ENCODE measurements around the gene RPS6KA5.
"Not testable (repeated sequence)": the region's sequence is repeated elsewhere in the genome, so short reads cannot be mapped to it uniquely, and the experiment has no call there.

The RPS6KA5 gene

GRCh38 chr14:91032248-91032647 lies 28.2 kb downstream of the RPS6KA5 start:
- intact Hi-C loops (cut with DNase I; ENCODE audit: low total_unique reads) = no loop called here
- no peak overlapping the region for H3K27ac ChIP-seq

DNA sequence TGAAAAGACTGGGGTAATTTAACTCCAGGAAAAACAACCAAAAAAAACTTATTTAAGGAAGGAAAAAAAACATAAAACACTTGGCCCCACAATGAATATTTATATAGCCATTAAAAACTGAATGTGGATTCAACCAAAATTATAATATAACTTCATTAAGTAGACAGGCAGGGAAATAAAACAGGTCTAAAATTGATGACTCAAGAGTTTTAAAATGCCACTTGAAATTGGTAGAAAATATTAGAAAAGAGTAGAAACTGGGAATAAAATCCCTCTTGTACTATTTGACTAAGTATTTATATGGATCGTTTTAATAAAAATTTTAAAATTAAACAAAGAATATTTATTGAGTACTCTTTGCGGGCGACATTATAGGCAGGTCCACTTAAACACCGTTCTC lies 28.8 kb downstream of the RPS6KA5 start:
- intact Hi-C loops (cut with DNase I; ENCODE audit: low total_unique reads) = no loop called here
- Histone ChIP-seq H3K27ac (no peak overlapping the region), H3K9me3 (no peaks in the 10 kb centered on the region)

More at GRCh38 chr14:91032248-91032647, 28.2 kb downstream of the RPS6KA5 start:
- Histone ChIP-seq H3K4me3 (no peak overlapping the region), H3K4me1 (no peaks in the 10 kb centered on the region), H3K27me3 (no peaks in the 10 kb centered on the region), H3K36me3 (no peaks in the 10 kb centered on the region), H3K9me3 (no peaks in the 10 kb centered on the region)
- no peak for DNase-seq
- TF ChIP-seq, protein P1, sequence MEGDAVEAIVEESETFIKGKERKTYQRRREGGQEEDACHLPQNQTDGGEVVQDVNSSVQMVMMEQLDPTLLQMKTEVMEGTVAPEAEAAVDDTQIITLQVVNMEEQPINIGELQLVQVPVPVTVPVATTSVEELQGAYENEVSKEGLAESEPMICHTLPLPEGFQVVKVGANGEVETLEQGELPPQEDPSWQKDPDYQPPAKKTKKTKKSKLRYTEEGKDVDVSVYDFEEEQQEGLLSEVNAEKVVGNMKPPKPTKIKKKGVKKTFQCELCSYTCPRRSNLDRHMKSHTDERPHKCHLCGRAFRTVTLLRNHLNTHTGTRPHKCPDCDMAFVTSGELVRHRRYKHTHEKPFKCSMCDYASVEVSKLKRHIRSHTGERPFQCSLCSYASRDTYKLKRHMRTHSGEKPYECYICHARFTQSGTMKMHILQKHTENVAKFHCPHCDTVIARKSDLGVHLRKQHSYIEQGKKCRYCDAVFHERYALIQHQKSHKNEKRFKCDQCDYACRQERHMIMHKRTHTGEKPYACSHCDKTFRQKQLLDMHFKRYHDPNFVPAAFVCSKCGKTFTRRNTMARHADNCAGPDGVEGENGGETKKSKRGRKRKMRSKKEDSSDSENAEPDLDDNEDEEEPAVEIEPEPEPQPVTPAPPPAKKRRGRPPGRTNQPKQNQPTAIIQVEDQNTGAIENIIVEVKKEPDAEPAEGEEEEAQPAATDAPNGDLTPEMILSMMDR (IDR thresholded peaks at IDR 0.05) = no peak

DNA sequence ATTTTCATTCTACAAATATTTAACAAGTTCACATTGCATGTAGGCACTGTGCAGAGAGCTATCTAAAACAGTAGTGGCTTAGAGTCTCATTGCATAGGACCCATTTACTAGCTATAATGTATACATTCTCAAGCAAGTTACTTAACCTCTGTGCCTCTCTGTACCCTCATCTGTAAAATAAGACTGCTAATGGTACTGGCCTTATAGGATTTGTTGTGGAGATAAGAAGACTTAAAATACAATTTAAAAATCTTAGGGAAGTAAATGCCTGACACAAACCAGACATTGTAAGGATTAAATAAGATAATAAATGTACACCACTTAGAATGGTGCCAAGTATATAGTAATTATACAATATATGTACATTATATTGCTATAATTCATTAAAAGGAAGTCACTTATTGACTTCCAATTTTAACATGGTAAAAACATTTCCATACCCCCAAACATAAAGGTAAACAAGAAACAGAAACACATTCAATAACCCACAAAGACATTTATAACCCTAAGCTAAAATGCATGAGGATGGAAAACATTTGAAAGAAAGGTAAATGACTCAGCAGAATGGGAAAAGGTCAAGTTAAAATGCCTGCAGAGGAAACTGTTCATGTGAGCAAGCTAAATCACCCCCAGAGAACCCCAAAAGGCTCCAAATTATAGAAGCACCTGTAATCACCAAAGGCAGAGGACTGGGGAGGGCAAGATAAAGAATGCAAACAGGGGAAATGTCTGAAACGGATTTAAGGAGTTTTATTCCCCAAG lies 30.8 kb downstream of the RPS6KA5 start:
- TF ChIP-seq, protein P1 (IDR thresholded peaks at IDR 0.05) = no peak
- H3K9me3 ChIP-seq = no peaks in the 10 kb centered on the region
- H3K27me3 ChIP-seq = no peaks in the 10 kb centered on the region
- H3K36me3 ChIP-seq = no peaks in the 10 kb centered on the region
- no peak overlapping the region for H3K27ac ChIP-seq
- H3K4me1 ChIP-seq = no peaks in the 10 kb centered on the region
- H3K4me3 ChIP-seq = no peak overlapping the region
- intact Hi-C loops (cut with DNase I; ENCODE audit: low total_unique reads) = no loop called here
- no peak for DNase-seq

More for the DNA sequence above, 28.8 kb downstream of the RPS6KA5 start:
- TF ChIP-seq, protein P1 (IDR thresholded peaks at IDR 0.05) = no peak
- no peaks in the 10 kb centered on the region for H3K4me1 ChIP-seq
- H3K4me3 ChIP-seq = no peak overlapping the region
- H3K36me3 ChIP-seq = no peaks in the 10 kb centered on the region
- H3K27me3 ChIP-seq = no peaks in the 10 kb centered on the region
- no peak for DNase-seq

DNA sequence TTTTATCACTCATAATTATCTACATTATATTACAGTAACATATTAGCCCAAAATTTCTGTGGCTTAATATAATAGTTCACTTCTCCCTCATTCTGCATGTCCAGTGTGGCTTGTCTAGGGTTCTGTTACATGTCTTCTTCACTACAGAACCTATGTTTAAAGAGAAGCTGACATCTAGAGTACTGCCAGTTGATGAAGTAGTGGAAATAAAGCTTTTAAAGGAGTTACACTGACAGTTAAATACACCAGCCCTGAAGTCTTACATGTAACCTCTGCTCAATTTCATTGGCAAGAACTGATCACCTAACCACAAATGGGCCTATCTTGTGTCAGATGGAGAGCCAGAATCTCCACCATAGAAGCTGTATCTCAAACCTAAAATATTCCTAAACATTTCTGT lies 32.9 kb downstream of the RPS6KA5 start:
- H3K4me1 ChIP-seq = no peaks in the 10 kb centered on the region
- no peak overlapping the region for H3K4me3 ChIP-seq
- TF ChIP-seq, protein P1 (IDR thresholded peaks at IDR 0.05) = no peak
- H3K36me3 ChIP-seq = no peaks in the 10 kb centered on the region
- DNase-seq = no peak
- no peaks in the 10 kb centered on the region for H3K27me3 ChIP-seq
- intact Hi-C loops (cut with DNase I; ENCODE audit: low total_unique reads) = no loop called here
- H3K9me3 ChIP-seq = no peaks in the 10 kb centered on the region
- no peak overlapping the region for H3K27ac ChIP-seq

GRCh38 chr14:91022622-91023028 lies 37.8 kb downstream of the RPS6KA5 start:
- peak overlapping the region; percentile 8 to 16 for H3K4me3 ChIP-seq
- H3K4me1 ChIP-seq; H3K36me3 ChIP-seq; H3K27me3 ChIP-seq; DNase-seq; H3K27ac ChIP-seq; H3K9me3 ChIP-seq; intact Hi-C loops (cut with DNase I; ENCODE audit: low total_unique reads): not testable (repeated sequence)

GRCh38 chr14:91021991-91022621 lies 38.3 kb downstream of the RPS6KA5 start:
- no peaks in the 10 kb centered on the region for H3K9me3 ChIP-seq
- intact Hi-C loops (cut with DNase I; ENCODE audit: low total_unique reads) = no loop called here
- H3K4me1 ChIP-seq = no peaks in the 10 kb centered on the region
- no peak for DNase-seq
- H3K36me3 ChIP-seq = no peaks in the 10 kb centered on the region
- peak overlapping the region; percentile 8 to 16 for H3K4me3 ChIP-seq
- TF ChIP-seq, protein P1 (IDR thresholded peaks at IDR 0.05) = no peak
- no peaks in the 10 kb centered on the region for H3K27me3 ChIP-seq
- no peak overlapping the region for H3K27ac ChIP-seq

Data from tibial artery (tissue), 4 donors.